ENCODE results near the gene CENPW.

Gene CENPW

GRCh38 chr6:126339796-126340609 lies at the start of gene CENPW:
CENPW (plus strand) TSS chr6:126340115; CDS start chr6:126340274, 159 bp downstream.
- DNase-seq (ENCODE audit: extremely low spot score, insufficient read length, low read depth): peak; percentile 84
- peak; percentile 96 for FAIRE-seq

GRCh38 chr6:126293891-126294524 lies 45.9 kb upstream of the CENPW start:
- FAIRE-seq: no peak
- DNase-seq (ENCODE audit: extremely low spot score, insufficient read length, low read depth): no peak

GRCh38 chr6:126300126-126300525 lies 39.8 kb upstream of the CENPW start:
- peak; percentile 63 for FAIRE-seq
- DNase-seq (ENCODE audit: extremely low spot score, insufficient read length, low read depth): no peak

- FAIRE-seq: peak; percentile 47
Observed at GRCh38 chr6:126300735-126301134, 39.2 kb upstream of the CENPW start.

GRCh38 chr6:126302191-126302590 lies 37.7 kb upstream of the CENPW start:
- DNase-seq (ENCODE audit: extremely low spot score, insufficient read length, low read depth): no peak
- FAIRE-seq: no peak

More at GRCh38 chr6:126300735-126301134, 39.2 kb upstream of the CENPW start:
- DNase-seq (ENCODE audit: extremely low spot score, insufficient read length, low read depth): no peak

- no peak for DNase-seq (ENCODE audit: extremely low spot score, insufficient read length, low read depth)
Observed at GRCh38 chr6:126307849-126308248, 32.1 kb upstream of the CENPW start.

GRCh38 chr6:126308362-126308761 lies 31.6 kb upstream of the CENPW start:
- DNase-seq (ENCODE audit: extremely low spot score, insufficient read length, low read depth) (no peak), FAIRE-seq (no peak)

More at GRCh38 chr6:126307849-126308248, 32.1 kb upstream of the CENPW start:
- FAIRE-seq: no peak

- no peak for FAIRE-seq
- DNase-seq (ENCODE audit: extremely low spot score, insufficient read length, low read depth): no peak
Observed at GRCh38 chr6:126312013-126312665, 27.8 kb upstream of the CENPW start.

- no peak for DNase-seq (ENCODE audit: extremely low spot score, insufficient read length, low read depth)
- no peak for FAIRE-seq
Observed at GRCh38 chr6:126313941-126314340, 26.0 kb upstream of the CENPW start.

- DNase-seq (ENCODE audit: extremely low spot score, insufficient read length, low read depth) (no peak), FAIRE-seq (no peak)
Observed at GRCh38 chr6:126318797-126319196, 21.1 kb upstream of the CENPW start.

GRCh38 chr6:126333729-126334128 lies 6.2 kb upstream of the CENPW start:
- no peak for DNase-seq (ENCODE audit: extremely low spot score, insufficient read length, low read depth)
- FAIRE-seq: no peak

- no peak for FAIRE-seq
- no peak for DNase-seq (ENCODE audit: extremely low spot score, insufficient read length, low read depth)
Observed at GRCh38 chr6:126335210-126335609, 4.7 kb upstream of the CENPW start.

- FAIRE-seq (no peak), DNase-seq (ENCODE audit: extremely low spot score, insufficient read length, low read depth) (no peak)
Observed at GRCh38 chr6:126337323-126337722, 2.6 kb upstream of the CENPW start.

GRCh38 chr6:126341126-126341525 lies 1.2 kb downstream of the CENPW start:
- FAIRE-seq (no peak), DNase-seq (ENCODE audit: extremely low spot score, insufficient read length, low read depth) (no peak)

GRCh38 chr6:126344181-126344580 lies 4.3 kb downstream of the CENPW start:
- FAIRE-seq: no peak
- no peak for DNase-seq (ENCODE audit: extremely low spot score, insufficient read length, low read depth)

- FAIRE-seq (no peak), DNase-seq (ENCODE audit: extremely low spot score, insufficient read length, low read depth) (no peak)
Observed at GRCh38 chr6:126351960-126352359, 12.0 kb downstream of the CENPW start.

- DNase-seq (ENCODE audit: extremely low spot score, insufficient read length, low read depth) (no peak), FAIRE-seq (no peak)
Observed at GRCh38 chr6:126352514-126352913, 12.6 kb downstream of the CENPW start.

GRCh38 chr6:126356526-126356925 lies 16.6 kb downstream of the CENPW start:
- DNase-seq (ENCODE audit: extremely low spot score, insufficient read length, low read depth): no peak
- no peak for FAIRE-seq

- DNase-seq (ENCODE audit: extremely low spot score, insufficient read length, low read depth): no peak
- FAIRE-seq: no peak
Observed at GRCh38 chr6:126359936-126360537, 20.1 kb downstream of the CENPW start.

GRCh38 chr6:126361832-126362440 lies 22.0 kb downstream of the CENPW start:
- DNase-seq (ENCODE audit: extremely low spot score, insufficient read length, low read depth): no peak
- no peak for FAIRE-seq

All from GM18507 (cell line).